Endothelial cell of umbilical vein (primary cell): ENCODE measurements around the gene MAP4K4. TPM values are rescaled to one million over a fixed set of nuclear protein-coding genes. Genes with fewer than 3 reads are reported as not detected.

Source experiments
- BruUV-seq: library from RNA; stranded (reverse); fragments of 400-500 nt; replicated peaks from 2 replicates; lab custom pipeline; 2021; lab: Mats Ljungman, UMichigan
- CTCF ChIA-PET: fragments of 300-600, 350-600 bp; sonication (Branson Sonifier 250); formaldehyde crosslinking; loops from one replicate; lab custom pipeline; 2021; ENCODE audit warnings: antibody characterized with exemption, inconsistent platforms; lab: Charles Lee
- POLR2A ChIA-PET: fragments of 300-600, 350-600 bp; sonication (Branson Sonifier 250); formaldehyde crosslinking; loops from one replicate; lab custom pipeline; 2021; ENCODE audit warnings: antibody characterized with exemption, inconsistent platforms; lab: Charles Lee
- DNase-seq: peaks from one replicate; pipeline ENCODE4 v3.0.0-alpha.2; 2011; ENCODE audit warnings: low read depth, low spot score
- FAIRE-seq: peaks from 2 replicates; lab custom pipeline; 2011; peaks lifted over from hg19 to GRCh38; lab: Jason Lieb, UNC
- H2AFZ ChIP-seq: 2 replicates; pipeline ENCODE4 v1.6.0; 2012; ENCODE audit warnings: low read depth, low read length, control low read depth, inconsistent platforms
- H3K27ac ChIP-seq: 2 replicates; pipeline ENCODE4 v1.5.1; 2011; ENCODE audit warnings: low read depth, mild to moderate bottlenecking, control low read depth, low read length, moderate library complexity; ENCODE audit not compliant: insufficient read depth
- H3K27me3 ChIP-seq, 2 experiments: 2 replicates each; pipeline versions ENCODE4 v1.6.0 to v1.6.1; 2011; ENCODE audit warnings: low read length in 2 of 2, mixed read lengths in 1 of 2; ENCODE audit not compliant: control insufficient read depth in 2 of 2, insufficient read depth in 2 of 2
- H3K36me3 ChIP-seq, 2 experiments: 2 replicates in 1 of 2; 3 replicates in 1 of 2; pipeline ENCODE4 v1.5.1; 2011; ENCODE audit warnings: low read length in 2 of 2, mild to moderate bottlenecking in 1 of 2, moderate library complexity in 1 of 2; ENCODE audit not compliant: control insufficient read depth in 2 of 2, insufficient read depth in 2 of 2; ENCODE audit errors: extremely low read depth in 1 of 2
- H3K4me1 ChIP-seq: 3 replicates; pipeline ENCODE4 v1.5.1; 2011; ENCODE audit warnings: mild to moderate bottlenecking, low read length; ENCODE audit not compliant: control insufficient read depth, insufficient read depth; ENCODE audit errors: extremely low read depth
- H3K4me2 ChIP-seq: 2 replicates; pipeline ENCODE4 v1.6.1; 2011; ENCODE audit warnings: low read length, control low read depth, mixed read lengths; ENCODE audit not compliant: insufficient read depth
- H3K4me3 ChIP-seq, 3 experiments: fragments of 200-600 bp in 1 of 3; sonication (generic), shearing (Covaris generic) in 1 of 3; replicated peaks in 1 of 3; 2 replicates each; pipeline ENCODE4 v1.5.1; 2011 to 2016; ENCODE audit warnings: control low read depth in 3 of 3, low read length in 3 of 3, mild to moderate bottlenecking in 2 of 3, inconsistent platforms in 1 of 3, low read depth in 1 of 3, moderate library complexity in 1 of 3; ENCODE audit not compliant: insufficient read depth in 1 of 3
- H3K79me2 ChIP-seq: 2 replicates; pipeline ENCODE4 v1.6.0; 2012; ENCODE audit warnings: low read length, inconsistent platforms; ENCODE audit not compliant: control insufficient read depth, insufficient read depth
- H3K9ac ChIP-seq: replicated peaks from 2 replicates; pipeline ENCODE3; 2011; ENCODE audit warnings: low read length, control low read depth; ENCODE audit not compliant: insufficient read depth; ENCODE audit errors: extremely low read depth
- H3K9me1 ChIP-seq: replicated peaks from 3 replicates; pipeline ENCODE4 v1.6.0; 2011; ENCODE audit warnings: mild to moderate bottlenecking, low read length; ENCODE audit not compliant: control insufficient read depth, insufficient read depth; ENCODE audit errors: extremely low read depth
- H3K9me3 ChIP-seq: replicated peaks from 2 replicates; pipeline ENCODE4 v1.5.1; 2012; ENCODE audit warnings: low read length, inconsistent platforms; ENCODE audit not compliant: control insufficient read depth, insufficient read depth
- H4K20me1 ChIP-seq: replicated peaks from 2 replicates; pipeline ENCODE3; 2011; ENCODE audit warnings: mild to moderate bottlenecking, low read length; ENCODE audit not compliant: control insufficient read depth, insufficient read depth; ENCODE audit errors: extremely low read depth
- EZH2 ChIP-seq: IDR thresholded peaks from 2 replicates; pipeline ENCODE4 v1.6.1; 2012; ENCODE audit warnings: borderline replicate concordance, low read depth, mild to moderate bottlenecking, moderate library complexity, low read length, inconsistent platforms; ENCODE audit not compliant: severe bottlenecking
- FOS ChIP-seq: IDR thresholded peaks from 2 replicates; pipeline ENCODE4 v1.6.1; 2011; ENCODE audit warnings: mild to moderate bottlenecking, low read length, moderate library complexity, borderline replicate concordance; ENCODE audit not compliant: insufficient read depth
- GATA2 ChIP-seq: IDR thresholded peaks from 2 replicates; pipeline ENCODE4 v1.7.0; 2011; ENCODE audit warnings: low read depth, mild to moderate bottlenecking, moderate library complexity, mixed read lengths, low read length; ENCODE audit not compliant: insufficient read length, insufficient read depth
- JUN ChIP-seq: IDR thresholded peaks from 2 replicates; pipeline ENCODE4 v1.6.1; 2011; ENCODE audit warnings: borderline replicate concordance, low read depth; ENCODE audit not compliant: insufficient read length, insufficient read depth
- MYC ChIP-seq: IDR thresholded peaks from one replicate; pipeline ENCODE4 v1.6.1; 2011; ENCODE audit warnings: mild to moderate bottlenecking, low read depth, low read length
- POLR2A ChIP-seq: IDR thresholded peaks from 2 replicates; pipeline ENCODE4 v1.6.1; 2012; ENCODE audit warnings: low read depth, mild to moderate bottlenecking, control low read depth, low read length
- POLR2AphosphoS5 ChIP-seq: IDR thresholded peaks from 2 replicates; pipeline ENCODE4 v1.6.1; 2012; ENCODE audit warnings: low read depth, mild to moderate bottlenecking, control low read depth, low read length, moderate library complexity; ENCODE audit not compliant: insufficient read depth
- dilution Hi-C: fragments of 300-500 bp; cut with MboI; formaldehyde crosslinking; loops from one replicate; pipeline ENCODE4 v1.15.0; 2019; ENCODE audit warnings: low sequenced_read_pairs; ENCODE audit not compliant: extremely low pct_ligation_motif_present
- intact Hi-C: fragments of 100-400 bp; cut with micrococcal nuclease; formaldehyde crosslinking; loops from one replicate; pipeline ENCODE4 v1.10.0; 2022
- polyA plus RNA-seq, 4 experiments: library from polyadenylated mRNA; depleted of rRNA in 3 of 4; stranded (reverse) in 3 of 4; unstranded in 1 of 4; fragments of >200 nt; gene quantifications; 2 replicates each; pipeline versions ENCODE4 v1.2.1 to v1.2.3, GENCODE V29; 2011 to 2012; ENCODE audit warnings: missing spikeins in 1 of 4
- total RNA-seq: library from RNA; stranded (reverse); gene quantifications from 2 replicates; pipeline ENCODE4 v1.2.3, GENCODE V29; 2021
- TF ChIP-seq, protein P1 (sequence below): IDR thresholded peaks from 2 replicates; pipeline ENCODE4 v1.6.1; 2011; ENCODE audit not compliant: insufficient read depth, insufficient read length
- TF ChIP-seq, protein P2 (sequence below), 2 donors: IDR thresholded peaks; 1 replicate in 1 of 2; 2 replicates in 1 of 2; pipeline ENCODE4 v1.5.1; 2011; ENCODE audit warnings: low read length in 2 of 2, mild to moderate bottlenecking in 2 of 2, moderate library complexity in 2 of 2, control low read depth in 1 of 2, inconsistent platforms in 1 of 2, low read depth in 1 of 2; ENCODE audit not compliant: insufficient read depth in 1 of 2; ENCODE audit errors: extremely low read depth in 1 of 2

MAP4K4 gene
- total and polyA plus RNA-seq, 2 donors (not counting 3 experiments of a cell fraction or from before 2014, with no cell fraction given), result 79.4 to 269 TPM

DNA sequence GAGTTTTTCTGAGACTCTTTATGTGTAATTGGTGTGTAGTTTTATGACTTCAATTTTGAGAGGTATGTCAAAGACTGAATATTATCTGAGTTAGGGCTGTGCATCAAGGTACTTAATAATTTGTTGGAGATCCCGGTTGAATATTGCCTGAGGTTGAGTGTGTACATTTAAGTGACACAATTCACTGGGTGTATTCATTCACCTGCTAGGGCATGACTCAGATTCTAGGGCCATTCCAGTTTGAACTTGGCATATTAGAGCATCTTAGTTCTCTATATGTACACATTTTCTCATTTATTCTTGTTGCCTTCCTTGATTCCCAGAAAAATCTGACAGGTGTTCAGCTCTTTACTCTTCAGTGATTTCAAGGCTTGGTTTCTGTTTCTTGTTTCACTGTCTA lies 12.5 kb downstream of the MAP4K4 start:
- TF ChIP-seq, protein P1, sequence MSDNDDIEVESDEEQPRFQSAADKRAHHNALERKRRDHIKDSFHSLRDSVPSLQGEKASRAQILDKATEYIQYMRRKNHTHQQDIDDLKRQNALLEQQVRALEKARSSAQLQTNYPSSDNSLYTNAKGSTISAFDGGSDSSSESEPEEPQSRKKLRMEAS, result no peak
- TF ChIP-seq JUN (no peak), GATA2 (no peak), POLR2A (no peak), FOS (no peak), POLR2AphosphoS5 (no peak), EZH2 (no peak), MYC (no peak)
- TF ChIP-seq, protein P2, sequence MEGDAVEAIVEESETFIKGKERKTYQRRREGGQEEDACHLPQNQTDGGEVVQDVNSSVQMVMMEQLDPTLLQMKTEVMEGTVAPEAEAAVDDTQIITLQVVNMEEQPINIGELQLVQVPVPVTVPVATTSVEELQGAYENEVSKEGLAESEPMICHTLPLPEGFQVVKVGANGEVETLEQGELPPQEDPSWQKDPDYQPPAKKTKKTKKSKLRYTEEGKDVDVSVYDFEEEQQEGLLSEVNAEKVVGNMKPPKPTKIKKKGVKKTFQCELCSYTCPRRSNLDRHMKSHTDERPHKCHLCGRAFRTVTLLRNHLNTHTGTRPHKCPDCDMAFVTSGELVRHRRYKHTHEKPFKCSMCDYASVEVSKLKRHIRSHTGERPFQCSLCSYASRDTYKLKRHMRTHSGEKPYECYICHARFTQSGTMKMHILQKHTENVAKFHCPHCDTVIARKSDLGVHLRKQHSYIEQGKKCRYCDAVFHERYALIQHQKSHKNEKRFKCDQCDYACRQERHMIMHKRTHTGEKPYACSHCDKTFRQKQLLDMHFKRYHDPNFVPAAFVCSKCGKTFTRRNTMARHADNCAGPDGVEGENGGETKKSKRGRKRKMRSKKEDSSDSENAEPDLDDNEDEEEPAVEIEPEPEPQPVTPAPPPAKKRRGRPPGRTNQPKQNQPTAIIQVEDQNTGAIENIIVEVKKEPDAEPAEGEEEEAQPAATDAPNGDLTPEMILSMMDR (IDR thresholded peaks at IDR 0.05; ENCODE audit: extremely low read depth in 1 of 2, insufficient read depth in 1 of 2, low read depth in 1 of 2, low read length in 2 of 2), result no peak
- Histone ChIP-seq H3K4me2 (no peak overlapping the region), H3K9me3 (no peaks in the 10 kb centered on the region), H3K9ac (no peak overlapping the region), H4K20me1 (peaks cover 25% of the 10 kb centered on the region), H3K9me1 (no peaks in the 10 kb centered on the region), H3K36me3 (peaks cover 0 to 10% of the 10 kb centered on the region in 2 experiments), H3K4me3 (no peak overlapping the region), H3K27ac (no peak overlapping the region), H3K4me1 (peaks cover 33% of the 10 kb centered on the region), H3K79me2 (peaks cover 99% of the 10 kb centered on the region), H2AFZ (no peak overlapping the region), H3K27me3 (no peaks in the 10 kb centered on the region)
- POLR2A ChIA-PET, result interaction anchor here (1.7 kb wide), 1 partner anchor 11 kb away, joined by 5 read pairs; no protein-coding TSS in a partner anchor
- no peak for FAIRE-seq
- dilution Hi-C loops (no loop called here), intact Hi-C loops (no loop called here)
- no peak for DNase-seq
- no TSS peak for BruUV-seq
- CTCF ChIA-PET, result interaction anchor here (1.0 to 3.7 kb wide), 6 partner anchors 9 to 291 kb away, joined by 3 to 18 read pairs (median 4); no protein-coding TSS in a partner anchor
